Endothelial cell (in vitro differentiated cells): ENCODE data around the gene GNLY. TPM values are rescaled to one million over a fixed set of nuclear protein-coding genes. Genes with fewer than 3 reads are reported as not detected.

ENCODE experiments used
- DNase-seq: peaks from one replicate; pipeline ENCODE4 v3.0.0; 2021; ENCODE audit warnings: low spot score
- H3K27ac Mint-ChIP-seq: one replicate; pipeline ENCODE4 v1.8.0; 2021; ENCODE audit warnings: mixed read lengths, inconsistent platforms; ENCODE audit not compliant: unreplicated experiment
- H3K27me3 Mint-ChIP-seq: one replicate; pipeline ENCODE4 v1.8.0; 2021; ENCODE audit warnings: mild to moderate bottlenecking, moderate library complexity, mixed read lengths, inconsistent platforms; ENCODE audit not compliant: unreplicated experiment
- H3K36me3 Mint-ChIP-seq: one replicate; pipeline ENCODE4 v1.8.0; 2021; ENCODE audit warnings: mild to moderate bottlenecking, low read depth, mixed read lengths, inconsistent platforms; ENCODE audit not compliant: unreplicated experiment
- H3K4me1 Mint-ChIP-seq: one replicate; pipeline ENCODE4 v1.8.0; 2021; ENCODE audit warnings: mild to moderate bottlenecking, mixed read lengths, inconsistent platforms; ENCODE audit not compliant: unreplicated experiment
- H3K4me3 Mint-ChIP-seq: one replicate; pipeline ENCODE4 v1.8.0; 2021; ENCODE audit warnings: mild to moderate bottlenecking, mixed read lengths, inconsistent platforms; ENCODE audit not compliant: unreplicated experiment
- H3K9me3 Mint-ChIP-seq: one replicate; pipeline ENCODE4 v1.8.0; 2021; ENCODE audit warnings: mixed read lengths, inconsistent platforms; ENCODE audit not compliant: unreplicated experiment
- total RNA-seq: library from RNA; stranded (reverse); fragmentation: NEBNext Ultra II Directional; extraction: Animal tissue kit (Norgen Biotek cat#: 25700); gene quantifications from one replicate; pipeline ENCODE4 v1.2.1, GENCODE V29; 2021; ENCODE audit not compliant: unreplicated experiment
- TF ChIP-seq, protein P1 (sequence below): fragments of 200-600 bp; sonication (generic); IDR thresholded peaks from one replicate; pipeline ENCODE4 v1.5.0; 2021; ENCODE audit warnings: antibody characterized with exemption; ENCODE audit not compliant: unreplicated experiment

GNLY gene
- total RNA-seq, 1 donor from 2014 or later, result not detected

DNA sequence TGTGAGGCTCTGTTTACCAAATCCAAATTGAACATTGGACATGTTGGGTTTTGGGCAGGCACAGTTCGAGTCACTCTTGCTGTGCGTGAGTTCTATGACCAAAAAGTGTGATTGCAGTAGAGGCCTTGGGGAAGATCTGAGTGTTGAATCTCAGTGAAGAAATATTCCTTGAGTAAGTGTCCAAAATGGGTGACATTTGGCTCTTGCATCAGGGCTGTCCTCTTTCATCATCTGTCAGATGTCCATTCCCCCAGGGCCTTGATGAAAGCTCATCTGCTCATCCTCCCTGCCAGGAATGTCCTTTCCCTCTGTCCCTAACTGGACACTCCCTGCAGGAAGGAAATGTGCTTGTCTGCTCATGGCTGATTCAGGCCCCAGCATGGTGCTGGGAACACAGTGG lies 19.7 kb upstream of the GNLY start:
- Mint-ChIP-seq H3K36me3 (no peaks in the 10 kb centered on the region), H3K27ac (no peak overlapping the region), H3K27me3 (peaks cover 4% of the 10 kb centered on the region), H3K4me1 (peaks cover 13% of the 10 kb centered on the region), H3K4me3 (no peak overlapping the region), H3K9me3 (no peaks in the 10 kb centered on the region)
- no peak for DNase-seq
- TF ChIP-seq, protein P1, sequence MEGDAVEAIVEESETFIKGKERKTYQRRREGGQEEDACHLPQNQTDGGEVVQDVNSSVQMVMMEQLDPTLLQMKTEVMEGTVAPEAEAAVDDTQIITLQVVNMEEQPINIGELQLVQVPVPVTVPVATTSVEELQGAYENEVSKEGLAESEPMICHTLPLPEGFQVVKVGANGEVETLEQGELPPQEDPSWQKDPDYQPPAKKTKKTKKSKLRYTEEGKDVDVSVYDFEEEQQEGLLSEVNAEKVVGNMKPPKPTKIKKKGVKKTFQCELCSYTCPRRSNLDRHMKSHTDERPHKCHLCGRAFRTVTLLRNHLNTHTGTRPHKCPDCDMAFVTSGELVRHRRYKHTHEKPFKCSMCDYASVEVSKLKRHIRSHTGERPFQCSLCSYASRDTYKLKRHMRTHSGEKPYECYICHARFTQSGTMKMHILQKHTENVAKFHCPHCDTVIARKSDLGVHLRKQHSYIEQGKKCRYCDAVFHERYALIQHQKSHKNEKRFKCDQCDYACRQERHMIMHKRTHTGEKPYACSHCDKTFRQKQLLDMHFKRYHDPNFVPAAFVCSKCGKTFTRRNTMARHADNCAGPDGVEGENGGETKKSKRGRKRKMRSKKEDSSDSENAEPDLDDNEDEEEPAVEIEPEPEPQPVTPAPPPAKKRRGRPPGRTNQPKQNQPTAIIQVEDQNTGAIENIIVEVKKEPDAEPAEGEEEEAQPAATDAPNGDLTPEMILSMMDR, result no peak

GRCh38 chr2:85675427-85675826 lies 18.7 kb upstream of the GNLY start:
- TF ChIP-seq, protein P1, result no peak
- Mint-ChIP-seq H3K9me3 (no peaks in the 10 kb centered on the region), H3K36me3 (no peaks in the 10 kb centered on the region), H3K4me1 (peaks cover 13% of the 10 kb centered on the region), H3K27ac (no peak overlapping the region), H3K27me3 (peaks cover 4% of the 10 kb centered on the region), H3K4me3 (no peak overlapping the region)
- no peak for DNase-seq

DNA sequence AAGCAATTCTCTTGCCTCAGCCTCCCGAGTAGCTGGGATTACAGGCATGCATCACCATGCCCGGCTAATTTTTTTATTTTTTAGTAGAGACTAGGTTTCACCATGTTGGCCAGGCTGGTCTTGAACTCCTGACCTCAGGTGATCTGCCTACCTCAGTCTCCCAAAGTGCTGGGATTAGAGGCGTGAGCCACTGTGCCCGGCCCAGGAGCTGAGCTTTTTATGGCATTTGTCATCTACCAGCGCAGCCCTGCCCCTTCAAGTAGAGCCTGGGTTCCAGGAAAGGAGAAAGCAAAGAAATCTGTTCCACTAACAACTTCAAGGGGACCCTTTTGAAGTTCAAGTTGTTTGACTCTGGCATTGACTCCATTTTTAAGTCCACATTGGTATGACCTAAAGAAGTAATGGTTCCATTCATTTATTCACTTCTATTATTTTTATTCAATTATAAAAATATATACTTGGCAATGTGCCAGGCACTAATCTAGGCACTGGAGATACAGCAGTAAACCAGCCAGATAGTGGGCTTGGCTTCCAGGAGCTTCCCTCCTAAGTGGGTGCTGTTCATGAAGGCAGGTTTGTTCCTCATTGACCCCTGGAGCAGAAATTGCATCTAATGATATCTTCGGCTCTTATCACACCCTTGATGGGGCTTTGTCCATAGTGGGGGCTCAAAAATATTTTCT lies 18.2 kb upstream of the GNLY start:
- no peaks in the 10 kb centered on the region for H3K9me3 Mint-ChIP-seq
- H3K36me3 Mint-ChIP-seq, result no peaks in the 10 kb centered on the region
- TF ChIP-seq, protein P1, result no peak
- no peak for DNase-seq
- no peak overlapping the region for H3K4me3 Mint-ChIP-seq
- H3K4me1 Mint-ChIP-seq, result peaks cover 13% of the 10 kb centered on the region
- H3K27ac Mint-ChIP-seq, result no peak overlapping the region
- H3K27me3 Mint-ChIP-seq, result peaks cover 4% of the 10 kb centered on the region

- Mint-ChIP-seq H3K9me3 (no peaks in the 10 kb centered on the region), H3K4me1 (peaks cover 13% of the 10 kb centered on the region), H3K4me3 (no peak overlapping the region), H3K36me3 (no peaks in the 10 kb centered on the region), H3K27ac (no peak overlapping the region), H3K27me3 (no peaks in the 10 kb centered on the region)
- DNase-seq, result no peak
- TF ChIP-seq, protein P1, result no peak
Measured at GRCh38 chr2:85678377-85678776, 15.8 kb upstream of the GNLY start.

GRCh38 chr2:85678794-85679672 lies 15.1 kb upstream of the GNLY start:
- no peak overlapping the region for H3K4me3 Mint-ChIP-seq
- H3K27me3 Mint-ChIP-seq, result no peaks in the 10 kb centered on the region
- no peak overlapping the region for H3K27ac Mint-ChIP-seq
- TF ChIP-seq, protein P1, result peak; percentile 96
- H3K9me3 Mint-ChIP-seq, result no peaks in the 10 kb centered on the region
- H3K4me1 Mint-ChIP-seq, result peaks cover 10% of the 10 kb centered on the region
- no peaks in the 10 kb centered on the region for H3K36me3 Mint-ChIP-seq
- peak; percentile 86 for DNase-seq
